ENCODE results near the gene DOC2A.
"Not testable (repeated sequence)": the region's sequence is repeated elsewhere in the genome, so short reads cannot be mapped to it uniquely, and the experiment has no call there.

DOC2A gene

GRCh38 chr16:30010844-30011713, at the start of gene DOC2A:
TSS of gene DOC2A (minus strand) at chr16:30011027. CDS start at chr16:30010222, 805 bp downstream.
- no peak for DNase-seq (ENCODE audit: low read depth)

- DNase-seq (ENCODE audit: low read depth): no peak
Observed at GRCh38 chr16:30060346-30060745, 49.5 kb upstream of the DOC2A start.

- DNase-seq (ENCODE audit: low read depth): peak; percentile 33
Observed at GRCh38 chr16:30054959-30055553, 44.2 kb upstream of the DOC2A start.

- peak; percentile 62 for DNase-seq (ENCODE audit: low read depth)
Observed at GRCh38 chr16:30054451-30054850, 43.6 kb upstream of the DOC2A start.

GRCh38 chr16:30053376-30054015, 42.7 kb upstream of the DOC2A start:
- DNase-seq (ENCODE audit: low read depth): peak; percentile 91

GRCh38 chr16:30052671-30053372, 42.0 kb upstream of the DOC2A start:
- peak; percentile 91 for DNase-seq (ENCODE audit: low read depth)

- peak; percentile 86 for DNase-seq (ENCODE audit: low read depth)
Observed at GRCh38 chr16:30051518-30051917, 40.7 kb upstream of the DOC2A start.

GRCh38 chr16:30049871-30050270, 39.0 kb upstream of the DOC2A start:
- no peak for DNase-seq (ENCODE audit: low read depth)

- DNase-seq (ENCODE audit: low read depth): no peak
Observed at GRCh38 chr16:30046588-30046987, 35.8 kb upstream of the DOC2A start.

- DNase-seq (ENCODE audit: low read depth): no peak
Observed at GRCh38 chr16:30046178-30046577, 35.4 kb upstream of the DOC2A start.

GRCh38 chr16:30041841-30042240, 31.0 kb upstream of the DOC2A start:
- DNase-seq (ENCODE audit: low read depth): peak; percentile 63

- DNase-seq (ENCODE audit: low read depth): not testable (repeated sequence)
Observed at GRCh38 chr16:30040690-30041089, 29.9 kb upstream of the DOC2A start.

GRCh38 chr16:30040221-30040620, 29.4 kb upstream of the DOC2A start:
- DNase-seq (ENCODE audit: low read depth): no peak

GRCh38 chr16:30033270-30033669, 22.4 kb upstream of the DOC2A start:
- no peak for DNase-seq (ENCODE audit: low read depth)

GRCh38 chr16:30032083-30032819, 21.4 kb upstream of the DOC2A start:
- DNase-seq (ENCODE audit: low read depth): peak; percentile 69

GRCh38 chr16:30031477-30031918, 20.7 kb upstream of the DOC2A start:
- no peak for DNase-seq (ENCODE audit: low read depth)

- DNase-seq (ENCODE audit: low read depth): no peak
Observed at GRCh38 chr16:30030841-30031413, 20.1 kb upstream of the DOC2A start, which contains the start of gene TLCD3B. TSS of gene TLCD3B (minus strand) at chr16:30031271. CDS start at chr16:30030527, 744 bp downstream.

GRCh38 chr16:30030011-30030685, 19.3 kb upstream of the DOC2A start:
- DNase-seq (ENCODE audit: low read depth): no peak

- DNase-seq (ENCODE audit: low read depth): peak; percentile 39
Observed at GRCh38 chr16:30028438-30029076, 17.7 kb upstream of the DOC2A start.

Data from EH (cell line).